Mucosa of stomach (tissue), 1 donor: ENCODE measurements around the gene NCBP3.

ENCODE experiments used
- H3K27me3 ChIP-seq: one replicate; pipeline ENCODE4 v1.7.0; 2013; ENCODE audit warnings: mild to moderate bottlenecking, low read length; ENCODE audit not compliant: control insufficient read depth, insufficient read depth
- H3K36me3 ChIP-seq: one replicate; pipeline ENCODE4 v1.7.0; 2013; ENCODE audit warnings: low read length; ENCODE audit not compliant: control insufficient read depth, insufficient read depth
- H3K4me1 ChIP-seq: one replicate; pipeline ENCODE4 v1.7.0; 2013; ENCODE audit warnings: mild to moderate bottlenecking, low read length; ENCODE audit not compliant: control insufficient read depth, insufficient read depth
- H3K4me3 ChIP-seq: one replicate; pipeline ENCODE4 v1.7.0; 2013; ENCODE audit warnings: low read length
- H3K9ac ChIP-seq: one replicate; pipeline ENCODE4 v1.7.0; 2013; ENCODE audit warnings: mild to moderate bottlenecking, low read length, moderate library complexity
- H3K9me3 ChIP-seq: one replicate; pipeline ENCODE4 v1.7.0; 2013; ENCODE audit warnings: mild to moderate bottlenecking, low read length, moderate library complexity; ENCODE audit not compliant: control insufficient read depth
- donor health status: Pancreatic carcinoma.

The NCBP3 gene

DNA sequence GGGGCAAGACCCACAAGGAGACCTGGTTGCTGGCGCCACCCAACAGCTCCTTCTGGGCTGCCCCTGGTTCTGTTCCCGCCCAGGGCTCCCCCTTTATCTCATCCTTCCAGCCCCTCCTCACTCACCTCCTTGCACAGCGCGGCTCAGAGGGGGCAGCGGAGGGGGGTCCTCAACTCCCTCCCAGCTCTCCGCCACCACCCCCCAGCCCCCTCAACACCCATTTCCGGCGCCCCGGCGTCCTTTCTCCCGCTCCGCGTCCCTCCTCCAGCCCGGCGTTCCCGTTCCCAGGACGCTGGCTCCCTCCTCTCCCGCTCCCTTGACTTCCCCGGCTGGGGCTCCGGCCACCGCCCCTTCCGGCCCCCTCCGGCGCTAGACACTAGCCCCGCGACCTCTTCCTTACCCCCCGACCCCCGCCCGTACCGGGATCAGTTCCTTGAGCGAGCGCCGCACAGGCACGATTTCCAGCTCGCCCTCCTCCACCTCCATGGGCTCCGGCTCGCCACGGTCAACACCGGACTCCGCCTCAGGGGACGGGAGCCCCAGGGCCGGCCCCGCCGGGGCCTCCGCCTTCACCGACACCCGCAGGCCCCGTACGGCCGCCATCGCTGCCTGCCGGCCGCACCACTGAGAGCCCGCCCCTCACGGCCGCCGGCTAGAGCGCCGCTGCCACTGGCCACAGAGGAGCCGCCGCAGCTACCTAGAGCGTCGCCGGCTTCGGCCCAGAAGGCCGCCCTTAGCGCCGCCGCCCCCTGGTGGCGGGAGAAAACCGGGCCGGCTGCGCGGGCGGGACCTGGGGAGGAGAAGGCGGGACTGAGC lies at the start of gene NCBP3:
Gene NCBP3 (minus strand): TSS at position 626 of the 816 bp plus-strand sequence. CDS start 23 bp downstream, at position 603.
- peak within 1 kb of the TSS; percentile 96 for H3K9ac ChIP-seq
- no peaks in the 10 kb centered on the region for H3K27me3 ChIP-seq

GRCh38 chr17:3895354-3895753 lies 49.3 kb upstream of the NCBP3 start:
- Histone ChIP-seq H3K4me3 (no peak overlapping the region), H3K9ac (no peak overlapping the region), H3K4me1 (peaks cover 41% of the 10 kb centered on the region), H3K9me3 (no peaks in the 10 kb centered on the region), H3K27me3 (no peaks in the 10 kb centered on the region), H3K36me3 (no peaks in the 10 kb centered on the region)

More for the DNA sequence above, at the start of gene NCBP3:
- Histone ChIP-seq H3K9me3 (no peaks in the 10 kb centered on the region), H3K4me1 (peaks cover 10% of the 10 kb centered on the region), H3K4me3 (peak within 1 kb of the TSS; percentile 4), H3K36me3 (no peaks in the 10 kb centered on the region)

GRCh38 chr17:3894911-3895343 lies 48.9 kb upstream of the NCBP3 start:
- peaks cover 46% of the 10 kb centered on the region for H3K4me1 ChIP-seq

DNA sequence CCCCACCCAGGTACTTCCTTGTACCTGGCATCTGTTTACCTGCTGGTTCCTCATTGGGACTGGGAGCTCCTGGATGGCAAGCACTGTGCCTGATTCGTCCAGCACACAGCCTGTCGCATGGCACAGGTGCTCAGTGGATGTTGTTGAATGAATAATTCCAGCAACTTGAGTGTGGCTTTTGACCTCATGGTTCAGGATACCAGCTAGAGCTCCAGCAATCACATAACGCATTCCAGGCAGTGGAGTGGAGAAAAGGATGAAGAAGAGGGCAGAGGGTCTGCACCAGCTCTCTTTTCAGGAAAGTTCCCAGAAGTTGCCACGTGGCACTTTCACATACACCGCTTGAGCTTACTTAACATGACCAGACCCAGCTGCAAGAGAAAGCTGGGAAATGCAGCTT lies 48.1 kb upstream of the NCBP3 start:
- H3K4me1 ChIP-seq: peaks cover 53% of the 10 kb centered on the region
- no peak overlapping the region for H3K4me3 ChIP-seq

More at GRCh38 chr17:3894911-3895343, 48.9 kb upstream of the NCBP3 start:
- Histone ChIP-seq H3K9me3 (no peaks in the 10 kb centered on the region), H3K4me3 (no peak overlapping the region), H3K27me3 (no peaks in the 10 kb centered on the region), H3K9ac (peak overlapping the region; percentile 50), H3K36me3 (no peaks in the 10 kb centered on the region)

DNA sequence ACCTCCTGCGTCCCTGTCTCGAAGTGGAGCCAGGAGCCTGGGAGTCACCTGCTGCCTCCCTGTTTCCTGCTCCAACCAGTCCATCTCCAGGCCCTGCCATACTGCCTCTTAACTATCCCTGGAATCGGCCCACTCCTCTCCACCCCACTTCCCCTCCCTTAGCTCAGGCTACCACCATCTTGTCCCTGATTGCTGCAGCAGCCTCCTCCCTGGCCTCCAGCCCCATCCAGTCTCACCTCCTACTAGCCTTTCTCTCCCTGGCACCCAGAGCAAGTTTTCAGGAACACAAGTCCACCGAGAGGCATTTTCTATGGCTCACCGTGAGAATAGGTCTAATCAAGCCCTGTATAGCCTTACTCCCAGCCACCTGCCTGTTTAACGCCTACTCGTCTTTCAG lies 47.7 kb upstream of the NCBP3 start:
- no peak overlapping the region for H3K4me3 ChIP-seq
- peaks cover 58% of the 10 kb centered on the region for H3K4me1 ChIP-seq

More for the DNA sequence above, 48.1 kb upstream of the NCBP3 start:
- Histone ChIP-seq H3K9me3 (no peaks in the 10 kb centered on the region), H3K36me3 (no peaks in the 10 kb centered on the region), H3K27me3 (no peaks in the 10 kb centered on the region), H3K9ac (peak overlapping the region; percentile 50)

GRCh38 chr17:3893003-3893719 lies 47.1 kb upstream of the NCBP3 start, which contains the start of gene CAMKK1:
Gene CAMKK1, minus strand, starts transcription at chr17:3893053. Its CDS starts 7,366 bp downstream, at chr17:3885687.
- H3K4me3 ChIP-seq: no peak within 1 kb of the TSS
- peaks cover 63% of the 10 kb centered on the region for H3K4me1 ChIP-seq

More for the DNA sequence above, 47.7 kb upstream of the NCBP3 start:
- H3K36me3 ChIP-seq: no peaks in the 10 kb centered on the region
- H3K9me3 ChIP-seq: no peaks in the 10 kb centered on the region
- H3K27me3 ChIP-seq: no peaks in the 10 kb centered on the region
- peak overlapping the region; percentile 50 for H3K9ac ChIP-seq

GRCh38 chr17:3892095-3892998 lies 46.3 kb upstream of the NCBP3 start:
- no peaks in the 10 kb centered on the region for H3K9me3 ChIP-seq
- H3K4me1 ChIP-seq: peaks cover 71% of the 10 kb centered on the region
- H3K27me3 ChIP-seq: no peaks in the 10 kb centered on the region
- no peaks in the 10 kb centered on the region for H3K36me3 ChIP-seq
- H3K4me3 ChIP-seq: no peak overlapping the region
- no peak overlapping the region for H3K9ac ChIP-seq

More at GRCh38 chr17:3893003-3893719, 47.1 kb upstream of the NCBP3 start, which contains the start of gene CAMKK1:
- Histone ChIP-seq H3K9me3 (no peaks in the 10 kb centered on the region), H3K36me3 (no peaks in the 10 kb centered on the region), H3K9ac (peak within 1 kb of the TSS; percentile 50), H3K27me3 (no peaks in the 10 kb centered on the region)

DNA sequence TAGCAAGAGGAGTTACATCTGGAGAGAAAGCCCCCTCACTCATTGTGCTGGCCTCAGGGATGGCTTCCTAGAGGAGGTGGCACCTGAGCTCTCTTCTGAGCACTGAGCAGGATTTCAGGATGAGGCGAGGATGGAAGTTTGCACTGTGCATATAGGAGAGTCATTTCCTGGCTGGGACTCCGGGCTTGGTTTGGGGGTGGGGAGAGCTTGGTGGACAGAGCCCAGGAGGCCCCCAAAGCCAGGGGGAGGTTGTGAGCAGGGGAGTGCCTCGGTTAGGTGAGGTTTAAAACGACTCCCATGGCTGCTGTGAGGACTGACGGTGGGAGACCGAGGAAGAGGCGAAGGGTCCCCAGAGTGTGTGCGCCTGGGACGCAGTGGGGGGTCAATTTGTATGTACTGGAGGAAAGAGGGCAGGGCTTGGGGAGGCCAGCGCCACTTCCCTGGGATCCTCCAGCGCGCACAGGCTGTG lies 45.6 kb upstream of the NCBP3 start:
- Histone ChIP-seq H3K9ac (no peak overlapping the region), H3K9me3 (no peaks in the 10 kb centered on the region), H3K4me3 (no peak overlapping the region), H3K27me3 (no peaks in the 10 kb centered on the region), H3K4me1 (peaks cover 78% of the 10 kb centered on the region), H3K36me3 (no peaks in the 10 kb centered on the region)

DNA sequence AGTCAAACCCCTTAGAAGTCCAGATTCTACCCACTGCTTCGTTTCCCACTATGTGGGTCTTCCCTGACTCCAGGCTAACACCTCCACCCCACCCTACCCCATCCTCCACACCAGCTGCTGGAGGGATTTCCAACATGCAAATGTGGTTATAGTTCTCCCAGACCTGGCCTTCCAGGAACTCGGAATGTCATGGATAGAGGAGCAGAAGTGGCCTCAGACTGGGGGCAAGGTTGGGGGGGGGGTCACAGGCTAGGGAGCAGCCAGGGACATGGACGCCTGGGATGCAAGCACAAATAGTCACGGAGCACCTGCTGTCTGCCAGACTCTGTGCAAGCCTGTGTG lies 44.8 kb upstream of the NCBP3 start:
- H3K9me3 ChIP-seq: no peaks in the 10 kb centered on the region
- H3K27me3 ChIP-seq: no peaks in the 10 kb centered on the region
- H3K9ac ChIP-seq: peak overlapping the region; percentile 39
- H3K36me3 ChIP-seq: no peaks in the 10 kb centered on the region
- peaks cover 76% of the 10 kb centered on the region for H3K4me1 ChIP-seq
- no peak overlapping the region for H3K4me3 ChIP-seq

- Histone ChIP-seq H3K9me3 (no peaks in the 10 kb centered on the region), H3K9ac (peak overlapping the region; percentile 39), H3K4me1 (peaks cover 74% of the 10 kb centered on the region), H3K36me3 (no peaks in the 10 kb centered on the region), H3K4me3 (no peak overlapping the region), H3K27me3 (no peaks in the 10 kb centered on the region)
These were observed 44.2 kb upstream of the NCBP3 start for GRCh38 chr17:3890082-3890877.
